EH (cell line): ENCODE data around the gene ABCC3.

Source experiments
- DNase-seq: peaks from one replicate; pipeline ENCODE4 v3.0.0-alpha.2; 2015; ENCODE audit warnings: low read depth

The ABCC3 gene

DNA sequence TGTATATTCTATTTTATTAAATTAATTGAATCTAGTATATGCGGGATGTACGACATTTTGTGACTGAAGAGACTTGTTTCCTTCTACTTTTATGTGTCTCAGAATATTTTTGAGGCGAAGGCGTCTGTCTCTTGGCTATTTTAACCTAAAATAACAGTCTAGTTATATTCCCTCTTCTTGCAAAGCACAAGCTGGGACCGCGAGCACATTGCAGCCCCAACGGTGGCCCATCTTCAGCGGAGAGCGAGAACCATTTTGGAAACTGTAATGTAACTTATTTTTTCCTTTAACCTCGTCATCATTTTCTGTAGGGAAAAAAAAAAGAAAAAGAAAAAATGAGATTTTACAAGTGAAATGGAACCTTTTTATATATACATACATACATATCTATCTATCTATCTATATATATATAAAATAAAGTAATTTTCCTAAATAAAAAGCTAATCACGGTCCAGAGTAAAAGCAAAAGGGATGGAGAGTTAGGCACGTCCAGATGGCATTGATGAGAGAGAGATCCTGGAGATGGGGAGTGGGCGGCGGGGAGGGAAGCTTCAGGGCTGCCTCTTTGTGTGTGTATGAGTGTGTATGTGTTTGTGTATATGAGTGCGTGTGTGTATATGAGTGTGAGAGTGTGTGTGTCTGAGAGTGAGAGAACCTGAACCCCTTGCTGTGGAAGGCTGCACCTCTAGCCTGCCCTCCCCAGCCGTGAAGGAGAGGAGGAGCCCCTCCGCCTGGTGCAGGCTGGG, 7.5 kb upstream of the ABCC3 start:
- no peak for DNase-seq

- DNase-seq = no peak
Observed at GRCh38 chr17:50627782-50628601, 6.7 kb upstream of the ABCC3 start.

DNA sequence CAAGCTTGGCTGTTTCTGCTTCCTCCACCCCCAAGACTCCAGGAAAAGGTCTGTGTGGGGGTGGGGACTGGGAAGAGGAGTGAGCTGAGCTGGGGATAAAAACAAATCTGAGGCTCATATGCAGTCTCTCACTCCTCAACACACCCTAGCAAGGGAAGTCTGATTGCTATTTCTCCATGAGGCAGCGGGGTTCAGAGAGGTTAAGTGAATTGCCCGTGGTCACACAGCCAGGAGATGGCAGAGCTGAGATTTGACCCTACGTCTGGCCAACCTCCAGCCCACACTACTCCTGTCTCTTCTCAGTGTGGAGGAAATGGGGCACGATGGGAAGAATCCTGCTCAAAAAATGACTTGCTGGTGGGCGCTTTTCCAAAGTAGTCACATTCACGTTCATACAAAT, 4.8 kb upstream of the ABCC3 start:
- DNase-seq = peak; percentile 19

GRCh38 chr17:50630524-50631194, 4.0 kb upstream of the ABCC3 start:
- peak; percentile 35 for DNase-seq

DNA sequence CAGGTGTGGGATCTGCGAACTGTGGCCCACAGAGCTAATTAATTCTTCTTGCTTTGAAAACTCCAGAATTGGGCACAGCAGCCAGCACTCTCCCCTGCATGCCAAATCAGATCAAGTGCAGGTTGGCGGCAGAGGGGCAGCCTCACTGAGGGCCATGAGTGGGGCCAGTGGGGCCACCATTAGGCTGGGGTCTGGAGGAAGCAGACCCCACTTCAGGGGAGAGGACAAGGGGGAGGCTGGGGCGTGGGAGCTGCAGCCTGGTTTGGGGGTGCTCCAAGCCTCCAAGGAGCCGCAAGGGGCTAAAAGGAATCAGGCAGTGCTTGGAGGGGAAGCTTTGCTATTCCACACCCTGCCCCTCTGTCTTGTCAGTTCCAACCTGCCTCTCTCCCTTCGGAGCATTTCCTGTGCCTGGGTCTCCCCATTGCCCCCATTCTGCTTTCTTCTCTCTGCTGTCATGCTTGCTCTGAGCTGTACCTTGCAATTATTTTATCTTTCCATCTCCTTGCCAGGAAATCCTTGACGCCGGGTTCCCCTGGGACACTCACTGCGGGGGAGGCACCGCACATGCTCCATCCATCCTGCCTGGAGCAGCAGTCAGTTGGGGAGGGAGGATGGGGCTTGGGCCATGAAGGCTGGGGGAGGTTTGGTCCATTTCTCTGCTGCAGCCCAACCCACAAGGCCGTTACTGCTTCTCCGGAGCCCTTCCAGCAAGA, 3.3 kb upstream of the ABCC3 start:
- peak; percentile 14 for DNase-seq

DNA sequence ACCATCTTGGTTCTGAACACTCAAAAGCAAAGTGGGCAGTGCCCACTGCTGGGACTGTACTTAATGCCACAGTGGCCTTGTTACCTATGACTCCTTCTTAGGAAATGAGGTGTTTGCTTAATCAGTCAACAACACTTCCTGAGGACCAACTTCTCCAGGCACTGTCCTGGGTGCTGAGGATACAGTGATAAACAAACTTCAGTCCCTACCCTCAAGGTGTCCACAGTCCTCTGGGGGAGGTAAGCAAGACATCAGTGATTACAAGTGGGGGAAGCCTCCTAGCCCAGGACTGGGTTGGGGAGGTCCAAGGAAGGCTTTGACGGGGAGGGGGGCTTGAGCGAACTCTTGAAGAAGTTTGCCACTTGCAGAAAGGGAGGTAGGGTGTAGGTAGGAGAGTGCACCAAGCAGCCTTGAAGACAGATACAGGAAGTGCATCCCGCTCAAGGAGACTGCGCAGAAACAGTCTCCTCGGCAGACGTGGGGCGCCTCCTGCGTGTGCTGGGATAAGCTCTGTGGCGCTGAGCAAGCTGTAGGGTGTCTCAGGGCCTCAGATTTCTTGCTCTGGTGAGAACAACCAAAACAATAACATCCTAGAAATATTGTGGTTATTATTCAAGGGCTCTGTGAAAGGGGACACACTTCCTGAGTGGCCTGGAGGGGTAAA, 2.6 kb upstream of the ABCC3 start:
- DNase-seq = no peak

- DNase-seq = no peak
Observed at GRCh38 chr17:50632637-50633036, 2.0 kb upstream of the ABCC3 start.

GRCh38 chr17:50633683-50634082, 998 bp upstream of the ABCC3 start:
- no peak for DNase-seq

GRCh38 chr17:50634915-50635731, 442 bp downstream of the ABCC3 start:
- no peak for DNase-seq

DNA sequence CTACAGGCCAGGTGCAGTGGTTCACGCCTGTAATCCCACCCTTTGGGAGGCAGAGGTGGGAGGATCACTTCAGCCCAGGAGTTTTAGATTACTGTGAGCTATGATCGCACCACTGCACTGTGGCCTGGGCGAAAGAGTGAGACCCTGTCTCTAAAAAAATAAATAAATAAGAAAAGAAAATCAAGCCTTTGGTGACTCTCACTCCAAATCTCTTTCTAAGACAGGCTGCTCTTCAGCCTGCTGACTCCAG, 976 bp downstream of the ABCC3 start:
- no peak for DNase-seq

DNA sequence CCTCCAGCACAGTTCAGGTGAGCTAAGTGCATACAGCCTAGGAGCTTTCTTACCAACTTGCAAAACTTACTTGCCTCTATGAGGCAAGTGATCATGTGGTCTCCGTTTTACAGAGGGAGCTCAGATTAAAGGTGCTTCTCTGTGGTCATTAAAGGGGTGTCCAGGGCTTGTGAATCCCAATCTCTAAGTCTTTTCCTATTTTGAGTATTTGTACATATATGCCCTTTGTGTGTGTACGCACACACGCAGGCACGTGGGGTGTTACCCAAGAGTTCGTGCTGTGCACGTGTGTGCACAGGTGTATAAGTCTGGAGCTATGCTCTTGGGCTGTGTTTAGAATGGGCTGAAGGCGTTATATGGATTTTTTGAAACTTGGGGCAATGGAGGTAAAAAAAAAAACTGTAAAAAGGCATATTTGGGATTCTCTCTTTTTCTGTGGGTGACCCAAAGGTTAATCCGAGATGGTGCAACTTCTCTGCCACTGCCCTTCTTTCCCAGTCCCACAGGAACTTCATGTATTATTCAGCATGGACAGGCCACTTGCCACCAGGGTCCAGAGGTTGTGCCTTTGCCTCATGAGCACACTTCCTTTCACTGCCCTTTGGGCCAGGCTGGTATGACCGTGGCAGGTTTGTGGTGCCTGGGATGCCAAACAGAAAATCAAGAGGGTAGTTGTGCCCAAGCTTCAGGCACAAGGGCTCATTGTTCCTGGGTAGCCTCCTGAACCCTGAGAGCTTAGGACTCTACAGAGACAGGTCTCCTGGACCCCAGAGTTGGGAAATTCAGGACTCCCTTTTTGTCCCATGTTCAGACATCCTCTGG, 1.5 kb downstream of the ABCC3 start:
- no peak for DNase-seq

DNA sequence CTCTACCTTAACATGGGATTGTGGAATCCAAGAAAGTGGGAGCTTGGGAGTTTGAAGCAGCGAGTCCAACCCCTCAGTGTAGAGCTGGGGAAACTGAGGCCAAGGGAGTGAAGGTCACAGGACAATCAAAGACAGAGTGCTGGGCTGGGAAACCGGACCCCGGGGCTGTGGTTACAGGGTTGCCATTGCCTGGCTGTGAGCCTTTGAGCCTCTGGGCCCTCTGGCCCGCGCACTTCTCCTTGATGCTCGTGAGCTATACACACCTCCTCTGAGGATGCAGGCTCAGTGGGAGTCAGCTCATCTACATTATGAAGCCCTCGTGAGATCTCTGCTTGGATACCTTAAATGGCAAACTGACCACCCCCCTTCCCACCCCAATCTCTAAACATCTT, 2.1 kb downstream of the ABCC3 start:
- no peak for DNase-seq

GRCh38 chr17:50637829-50638605, 3.3 kb downstream of the ABCC3 start:
- no peak for DNase-seq

DNA sequence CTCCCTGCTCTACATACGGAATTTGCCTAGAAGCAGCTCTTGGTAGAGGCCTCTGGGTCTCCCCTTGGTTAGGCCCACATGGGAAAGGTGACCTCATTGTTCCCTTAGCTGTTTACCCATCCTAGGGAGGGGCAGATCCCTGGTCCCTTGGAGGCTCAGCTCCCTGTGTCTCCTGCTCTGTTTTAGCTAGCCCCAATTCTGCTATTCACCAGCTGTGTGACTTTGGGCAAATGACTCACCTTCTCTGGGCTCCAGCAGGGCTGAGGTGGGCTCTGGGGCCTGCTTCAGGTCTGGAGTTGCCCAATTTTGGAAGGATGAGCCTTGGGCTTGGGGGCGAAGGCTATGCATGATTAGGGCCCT, 3.9 kb downstream of the ABCC3 start:
- peak; percentile 74 for DNase-seq

DNA sequence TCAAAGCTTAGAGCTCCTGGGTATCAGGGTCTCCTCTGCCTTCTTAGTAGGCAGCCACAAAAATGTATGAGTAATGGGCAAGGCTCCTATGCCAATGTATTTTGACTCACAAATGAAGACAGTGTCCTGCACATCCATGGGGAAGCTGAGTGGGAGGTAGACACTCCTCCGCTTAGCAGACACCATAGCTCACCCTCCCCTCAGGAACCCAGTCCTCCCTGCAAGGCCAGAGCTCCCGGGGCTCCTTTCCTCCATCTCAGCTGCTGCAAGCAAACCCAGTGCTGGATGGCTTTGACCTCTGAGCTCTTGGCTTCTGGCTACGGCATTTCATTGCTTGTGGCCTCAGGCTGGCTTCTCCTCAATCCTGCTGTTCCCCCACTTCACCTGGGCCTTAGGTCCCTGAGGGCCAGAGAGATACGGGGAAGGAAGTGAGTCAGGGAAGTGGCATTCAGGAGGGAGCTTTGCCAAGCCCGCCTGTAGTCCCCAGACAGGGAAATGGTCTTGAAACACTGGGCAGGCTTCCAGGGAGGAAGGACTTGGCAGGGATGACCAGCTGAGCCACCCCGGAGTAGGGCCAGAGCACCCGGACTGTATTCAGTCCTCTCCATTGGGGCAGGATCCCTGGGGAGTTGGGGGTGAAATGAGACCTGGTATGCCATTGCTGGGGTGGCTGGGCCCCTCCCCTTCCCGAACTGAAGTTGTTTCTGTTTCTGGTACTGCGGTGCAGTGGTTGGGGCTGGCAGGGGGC, 4.5 kb downstream of the ABCC3 start:
- peak; percentile 99 for DNase-seq

DNA sequence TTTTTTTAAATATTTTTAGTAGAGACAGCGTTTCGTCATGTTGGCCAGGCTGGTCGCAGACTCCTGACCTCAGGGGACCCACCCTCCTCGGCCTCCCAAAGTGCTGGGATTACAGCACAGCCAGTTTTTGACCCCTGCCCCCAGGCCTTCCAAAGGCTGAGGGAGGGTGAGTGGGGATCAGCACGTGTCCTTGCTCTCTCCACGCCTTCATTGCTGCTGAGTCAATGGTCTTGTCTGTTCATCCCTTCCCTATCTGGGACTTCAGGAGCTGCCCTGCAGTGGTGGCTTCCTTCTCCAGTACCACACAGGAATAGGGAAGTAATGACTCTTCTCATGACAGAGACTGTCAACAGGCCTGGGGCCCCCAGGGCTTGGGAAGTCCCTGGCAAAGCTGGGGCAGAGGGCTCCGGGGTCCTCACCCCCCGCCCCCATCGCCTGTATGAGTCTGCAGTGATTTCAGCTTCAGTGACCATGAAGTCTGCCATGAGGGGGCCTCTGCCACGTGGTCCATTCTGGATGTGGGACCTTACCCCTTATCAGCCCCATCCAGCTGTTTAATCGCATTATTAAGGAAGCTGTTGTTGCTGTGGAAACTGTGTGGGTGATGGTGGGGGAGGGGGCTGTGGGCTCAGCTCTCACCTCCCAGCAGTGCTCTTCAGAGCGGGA, 6.1 kb downstream of the ABCC3 start:
- DNase-seq = peak; percentile 58

- DNase-seq = no peak
Observed at GRCh38 chr17:50641357-50641756, 6.7 kb downstream of the ABCC3 start.

GRCh38 chr17:50642071-50642721, 7.5 kb downstream of the ABCC3 start:
- DNase-seq = no peak
